Measurements from ENCODE around the gene TSSK2.

Gene TSSK2

DNA sequence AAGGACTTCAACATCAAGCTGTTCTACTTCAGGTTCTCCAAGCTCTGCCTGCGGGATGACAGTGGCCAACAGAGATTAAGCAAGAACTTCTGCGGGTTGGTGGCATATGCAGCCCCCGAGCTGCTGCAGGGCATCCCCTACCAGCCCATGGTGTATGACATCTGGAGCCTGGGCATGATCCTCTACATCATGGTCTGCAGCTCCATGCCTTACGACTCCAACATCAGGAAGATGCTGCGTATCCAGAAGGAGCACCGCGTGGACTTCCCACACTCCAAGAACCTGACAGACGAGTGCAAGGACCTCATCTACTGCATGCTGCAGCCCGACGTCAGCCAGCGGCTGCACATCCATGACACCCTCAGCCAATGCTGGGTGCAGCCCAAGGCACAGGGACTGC lies 6.1 kb upstream of the TSSK2 start:
- no peak for DNase-seq (ENCODE audit: low spot score)

DNA sequence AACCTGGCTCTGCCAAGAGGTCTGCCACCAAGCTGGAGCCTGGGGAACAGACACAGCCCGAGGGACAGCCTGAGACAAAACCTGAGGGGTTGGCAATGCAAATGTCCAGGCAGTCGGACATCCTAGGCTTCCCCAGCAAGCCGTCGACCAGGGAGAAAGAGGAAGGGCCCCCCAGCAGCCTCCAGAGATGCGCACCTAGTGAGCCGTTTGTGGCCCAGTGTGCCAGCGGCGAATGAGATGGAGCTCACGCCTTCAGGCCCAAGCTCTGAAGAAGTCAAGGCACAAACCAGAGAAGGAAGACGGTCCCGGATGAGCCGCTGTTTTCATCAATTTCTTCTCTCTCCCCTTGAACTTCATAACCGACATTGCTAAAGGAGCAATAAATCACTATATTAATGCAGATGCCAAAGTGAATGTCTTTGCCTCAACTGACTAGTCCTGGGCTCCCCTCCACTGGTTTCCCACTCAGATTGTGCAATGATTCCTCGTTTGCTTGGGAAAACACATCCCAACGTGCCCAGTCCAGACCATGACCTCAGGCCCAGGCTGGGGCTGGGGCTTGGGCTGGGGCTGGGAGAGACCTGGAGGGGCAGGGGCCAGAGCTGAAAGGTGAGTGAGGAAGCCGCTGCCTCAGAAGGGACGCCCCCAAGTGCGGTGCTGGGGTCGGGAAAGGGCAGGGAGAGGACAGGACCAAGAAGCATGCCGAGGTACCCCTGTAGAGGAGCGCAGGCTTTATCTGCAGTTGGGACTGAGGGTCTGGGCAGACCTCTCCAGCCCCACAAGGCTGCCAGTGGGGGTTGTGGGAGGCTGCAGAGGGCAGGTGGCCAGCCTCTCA lies 5.4 kb upstream of the TSSK2 start:
- DNase-seq (ENCODE audit: low spot score) = no peak

DNA sequence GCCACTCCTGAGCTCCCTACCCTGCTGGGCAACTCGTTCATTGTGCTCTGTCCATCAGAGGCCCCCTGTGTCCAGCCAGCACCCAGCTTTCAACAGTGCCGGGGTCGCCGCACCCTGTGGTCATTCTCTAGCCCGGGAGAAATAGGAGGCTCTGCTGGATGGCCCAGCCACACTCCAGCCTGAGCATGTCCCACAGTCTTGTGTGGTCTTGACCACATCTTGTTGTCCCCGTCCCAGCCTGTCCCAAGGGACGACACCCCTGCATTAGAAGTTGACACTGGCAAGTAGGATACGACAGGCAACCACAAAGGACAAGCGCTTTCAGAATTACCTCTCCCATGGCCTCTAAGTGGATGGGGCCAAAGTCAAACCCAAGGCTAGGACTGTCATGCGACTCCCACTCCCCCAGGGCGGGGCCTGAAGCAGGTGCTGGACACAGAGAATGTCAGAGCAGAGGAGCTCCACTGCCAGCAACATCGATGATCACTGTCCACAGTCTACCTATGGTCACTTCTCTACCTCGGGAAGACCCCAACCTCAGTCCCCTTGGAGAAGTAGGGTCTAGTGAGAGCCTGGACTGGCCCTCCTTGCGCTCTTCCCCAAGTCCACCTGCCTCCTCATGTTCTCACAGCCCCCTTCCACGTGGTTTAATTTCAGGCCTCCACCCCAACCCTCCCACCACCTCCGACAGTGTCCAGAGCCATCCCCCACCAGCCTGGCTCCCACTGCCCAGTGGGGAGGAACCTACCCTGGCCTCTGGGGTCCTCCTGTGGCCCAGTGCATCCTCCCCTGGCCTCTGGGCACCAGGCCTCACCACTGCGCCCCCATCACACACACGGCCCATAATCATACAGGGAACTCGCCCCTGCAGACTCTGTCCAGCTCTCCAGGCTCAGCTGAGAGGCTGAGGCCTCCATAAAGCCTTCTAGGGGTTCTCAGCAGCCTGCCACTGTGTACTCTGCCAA lies 4.5 kb upstream of the TSSK2 start:
- DNase-seq (ENCODE audit: low spot score) = no peak

DNA sequence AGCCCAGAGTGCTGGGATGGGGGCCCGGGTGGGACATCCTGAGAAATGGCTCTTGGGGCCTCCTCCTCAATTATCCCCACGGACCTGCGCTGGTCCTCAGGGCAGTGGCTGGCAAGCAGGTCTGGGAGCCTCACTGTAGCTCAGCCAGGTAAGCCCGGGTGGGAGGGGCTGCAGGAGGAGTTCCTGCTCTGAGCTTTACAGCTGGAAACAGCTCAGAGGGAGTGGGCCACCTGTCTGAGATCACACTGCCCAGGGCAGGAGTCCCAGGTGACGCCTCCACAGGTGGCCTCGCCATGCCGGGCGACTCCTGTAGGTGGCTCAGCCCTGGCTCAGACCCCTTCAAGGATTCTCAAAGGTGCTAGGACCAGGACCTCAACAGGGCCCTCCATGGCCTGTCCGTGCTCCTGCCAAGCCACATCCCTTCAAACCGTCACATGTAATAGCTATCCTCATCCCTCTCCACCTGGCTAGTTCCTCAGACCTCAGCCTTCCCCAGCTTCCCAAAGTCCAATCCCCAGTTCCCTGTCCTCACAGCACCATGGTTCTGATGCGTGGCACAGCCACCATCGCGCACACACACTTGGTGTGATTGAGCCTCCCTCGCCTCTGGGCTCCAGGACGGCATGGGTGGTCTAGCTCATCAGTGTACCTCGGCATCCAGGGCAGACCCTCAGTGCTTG lies 3.6 kb upstream of the TSSK2 start:
- no peak for DNase-seq (ENCODE audit: low spot score)

DNA sequence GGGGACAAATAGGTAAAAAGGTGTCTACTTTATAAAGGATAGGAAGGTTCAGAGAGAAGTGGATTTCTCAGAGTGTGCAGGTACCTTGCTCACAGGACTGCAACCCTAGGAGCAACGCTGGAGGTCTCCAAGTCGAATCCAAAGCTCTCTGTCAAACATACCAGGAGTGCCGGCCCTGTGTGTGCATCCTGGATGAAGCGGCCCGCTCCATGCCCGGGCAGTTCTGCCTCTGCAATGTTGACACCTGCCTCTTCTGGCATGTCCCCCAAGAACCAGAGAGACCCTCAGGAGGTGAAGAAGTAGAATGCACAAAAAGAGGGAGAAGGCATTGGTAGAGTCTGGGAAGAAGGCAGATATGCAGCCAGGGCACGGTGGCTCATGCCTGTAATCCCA lies 3.1 kb upstream of the TSSK2 start:
- no peak for DNase-seq (ENCODE audit: low spot score)

DNA sequence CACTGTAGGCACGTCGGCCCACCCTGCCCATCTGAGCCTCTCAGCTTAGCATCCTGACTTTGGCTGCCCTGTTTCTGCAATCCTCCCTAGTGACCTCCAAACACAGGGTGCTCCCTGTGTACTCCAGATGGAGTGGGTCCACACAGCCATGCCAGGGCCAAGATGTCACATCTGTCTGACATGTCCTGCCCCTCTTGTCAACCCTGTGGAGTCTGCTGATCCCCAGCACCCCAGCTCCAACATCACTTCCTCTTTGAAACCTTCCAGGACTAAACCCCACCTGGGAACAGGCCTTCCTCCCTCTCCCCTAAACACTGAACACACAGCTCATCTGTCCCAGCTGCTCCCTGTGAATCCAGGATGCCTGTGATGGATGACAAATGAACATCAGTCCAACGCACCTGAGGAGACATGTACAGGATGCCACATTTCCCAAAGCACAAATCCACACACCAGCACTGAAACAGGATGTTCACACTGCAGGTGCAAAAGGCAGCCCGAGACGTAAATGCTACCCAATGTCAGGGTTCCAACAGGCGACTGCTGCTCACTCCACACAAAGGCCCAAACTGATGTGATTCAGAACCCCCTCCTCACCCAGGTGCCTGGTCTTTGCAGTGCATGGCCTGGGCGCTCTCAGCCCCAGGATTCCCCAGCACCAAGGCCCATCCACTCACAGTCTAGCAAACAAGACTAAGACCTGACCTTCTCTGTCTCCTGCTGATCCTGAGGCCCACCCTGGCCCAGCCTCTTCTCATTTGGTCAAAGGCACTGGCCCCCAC lies 2.0 kb upstream of the TSSK2 start:
- DNase-seq (ENCODE audit: low spot score) = no peak

DNA sequence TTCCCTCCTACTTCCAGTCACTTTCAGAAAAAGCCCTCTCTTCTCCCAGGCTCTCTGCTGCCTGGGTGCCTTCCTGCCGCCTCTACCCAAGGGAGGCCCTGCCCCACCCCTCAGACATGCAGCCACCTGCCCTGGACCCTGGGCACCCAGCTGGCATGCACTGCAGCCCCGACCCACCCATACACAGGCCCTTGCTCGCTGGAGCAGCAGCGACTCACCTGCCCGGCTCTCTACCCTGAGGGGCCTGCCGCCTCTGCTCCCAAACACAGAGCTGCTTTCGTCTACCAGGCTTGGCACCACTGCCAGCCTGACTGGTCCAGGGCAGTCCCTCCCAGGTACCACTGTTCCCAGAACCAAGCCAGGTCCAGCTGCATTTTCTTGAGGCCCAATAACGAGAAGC lies 1.2 kb upstream of the TSSK2 start:
- DNase-seq (ENCODE audit: low spot score) = no peak

DNA sequence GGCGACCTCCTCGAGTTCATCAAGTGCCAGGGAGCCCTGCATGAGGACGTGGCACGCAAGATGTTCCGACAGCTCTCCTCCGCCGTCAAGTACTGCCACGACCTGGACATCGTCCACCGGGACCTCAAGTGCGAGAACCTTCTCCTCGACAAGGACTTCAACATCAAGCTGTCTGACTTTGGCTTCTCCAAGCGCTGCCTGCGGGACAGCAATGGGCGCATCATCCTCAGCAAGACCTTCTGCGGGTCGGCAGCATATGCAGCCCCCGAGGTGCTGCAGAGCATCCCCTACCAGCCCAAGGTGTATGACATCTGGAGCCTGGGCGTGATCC lies 542 bp downstream of the TSSK2 start:
- DNase-seq (ENCODE audit: low spot score) = no peak

DNA sequence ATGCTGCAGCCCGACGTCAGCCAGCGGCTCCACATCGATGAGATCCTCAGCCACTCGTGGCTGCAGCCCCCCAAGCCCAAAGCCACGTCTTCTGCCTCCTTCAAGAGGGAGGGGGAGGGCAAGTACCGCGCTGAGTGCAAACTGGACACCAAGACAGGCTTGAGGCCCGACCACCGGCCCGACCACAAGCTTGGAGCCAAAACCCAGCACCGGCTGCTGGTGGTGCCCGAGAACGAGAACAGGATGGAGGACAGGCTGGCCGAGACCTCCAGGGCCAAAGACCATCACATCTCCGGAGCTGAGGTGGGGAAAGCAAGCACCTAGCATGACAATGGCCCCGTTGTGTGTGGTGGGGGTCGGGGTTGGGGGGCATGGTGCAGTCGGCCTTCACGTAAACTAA lies 1.0 kb downstream of the TSSK2 start:
- no peak for DNase-seq (ENCODE audit: low spot score)

DNA sequence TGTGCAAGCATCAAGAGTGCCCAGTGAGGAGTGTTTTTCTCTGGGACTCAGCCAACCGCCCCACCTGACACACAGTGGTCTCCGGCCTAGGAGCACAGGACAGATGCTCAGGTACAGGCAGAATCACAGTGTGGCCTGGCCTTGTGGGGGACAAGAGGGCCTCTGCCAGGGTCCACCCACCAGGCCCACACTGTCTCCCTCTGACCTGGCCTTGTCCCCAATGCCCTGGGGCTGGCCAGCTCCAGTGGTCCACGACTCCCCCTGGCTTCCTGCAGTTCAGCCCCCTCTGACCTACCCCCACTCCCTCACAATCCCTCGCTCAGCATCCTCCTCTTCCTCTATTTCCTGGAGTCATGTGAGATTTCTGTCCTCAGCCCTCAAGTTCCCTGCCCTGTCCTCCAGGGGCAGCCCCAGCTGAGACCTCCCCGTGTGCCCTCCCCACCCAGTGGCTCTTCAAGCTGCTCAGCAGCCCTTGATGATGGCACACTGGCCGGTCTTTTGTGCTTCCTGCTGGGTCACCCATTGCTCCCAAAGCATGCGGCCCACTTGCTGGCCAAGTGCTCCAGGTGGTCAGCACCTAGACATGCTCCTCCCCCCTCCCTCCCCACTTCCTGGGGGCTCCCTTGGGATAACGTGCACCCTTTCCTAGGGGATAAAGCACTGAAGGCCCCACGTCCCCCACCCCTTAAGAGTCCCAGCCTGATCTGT lies 1.7 kb downstream of the TSSK2 start:
- no peak for DNase-seq (ENCODE audit: low spot score)

DNA sequence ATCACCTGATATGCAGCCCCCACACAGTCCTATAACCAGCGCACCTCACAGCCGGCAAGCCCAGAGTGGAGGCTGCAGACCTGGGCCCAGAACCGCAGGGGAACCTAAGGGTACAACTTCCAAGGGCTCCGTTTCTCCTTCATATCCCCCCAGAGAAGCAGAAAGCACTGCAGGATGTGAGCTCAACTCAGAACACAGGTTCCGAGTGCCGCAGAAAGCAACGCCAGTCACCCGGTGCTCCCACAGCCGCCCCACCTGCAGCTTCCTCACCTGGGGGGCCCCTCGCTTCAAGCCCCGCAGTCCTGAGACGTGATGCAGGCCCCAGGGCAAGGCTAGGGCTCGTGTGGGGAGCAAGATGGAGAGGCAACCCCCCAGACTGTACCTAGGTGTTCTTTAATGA lies 2.5 kb downstream of the TSSK2 start:
- no peak for DNase-seq (ENCODE audit: low spot score)

DNA sequence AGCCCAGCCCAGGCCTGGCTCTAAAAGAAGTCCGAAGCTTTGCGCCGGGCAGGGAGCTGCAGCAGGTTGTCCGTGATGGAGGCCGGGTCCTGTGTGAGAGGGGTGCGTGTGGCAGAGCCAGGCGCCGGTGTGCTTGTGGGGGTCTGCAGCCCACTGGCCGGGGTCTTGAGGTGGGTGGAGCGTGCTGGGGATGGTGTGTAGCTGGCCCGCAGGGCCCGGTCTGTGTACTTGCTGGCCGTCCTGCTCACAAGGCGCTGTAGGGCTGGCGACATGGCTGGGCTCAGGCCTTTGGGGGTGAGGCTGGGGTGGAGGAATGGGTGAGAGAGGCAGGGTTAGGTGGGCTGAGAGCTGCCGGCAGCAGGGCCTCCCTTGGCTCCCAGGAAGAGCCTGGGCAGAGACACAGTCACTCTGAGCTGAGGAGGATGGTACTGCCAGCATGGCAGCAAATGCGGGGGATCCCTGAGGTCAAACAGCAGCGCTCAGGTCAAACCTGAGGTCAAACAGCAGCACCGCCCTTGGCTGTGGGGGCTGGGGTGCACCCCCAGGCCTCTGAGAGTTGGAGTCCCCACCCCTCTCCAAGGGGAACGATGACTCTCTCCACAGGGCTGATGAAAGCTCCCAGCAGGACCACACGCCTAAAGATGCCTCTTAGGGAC lies 3.2 kb downstream of the TSSK2 start:
- no peak for DNase-seq (ENCODE audit: low spot score)

DNA sequence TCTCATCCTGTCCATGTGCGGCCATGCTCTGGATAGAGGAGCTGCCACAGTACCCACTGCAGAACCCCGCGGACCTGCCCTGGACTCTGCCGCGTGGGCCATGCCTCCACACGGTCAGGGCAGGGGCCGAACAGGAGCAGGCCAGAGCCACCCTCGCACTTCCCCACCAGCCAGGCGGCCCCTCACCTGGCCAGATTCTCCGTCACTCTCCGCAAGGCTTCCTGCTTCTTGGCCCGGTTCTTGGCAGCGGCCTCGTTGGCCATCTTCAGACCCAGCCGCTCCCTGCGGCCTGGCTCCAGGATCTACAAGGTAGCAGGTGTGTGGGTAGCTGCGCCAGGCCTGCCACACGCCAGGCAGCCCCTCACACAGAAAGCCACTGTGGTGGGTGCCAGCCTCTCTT lies 3.8 kb downstream of the TSSK2 start:
- no peak for DNase-seq (ENCODE audit: low spot score)

DNA sequence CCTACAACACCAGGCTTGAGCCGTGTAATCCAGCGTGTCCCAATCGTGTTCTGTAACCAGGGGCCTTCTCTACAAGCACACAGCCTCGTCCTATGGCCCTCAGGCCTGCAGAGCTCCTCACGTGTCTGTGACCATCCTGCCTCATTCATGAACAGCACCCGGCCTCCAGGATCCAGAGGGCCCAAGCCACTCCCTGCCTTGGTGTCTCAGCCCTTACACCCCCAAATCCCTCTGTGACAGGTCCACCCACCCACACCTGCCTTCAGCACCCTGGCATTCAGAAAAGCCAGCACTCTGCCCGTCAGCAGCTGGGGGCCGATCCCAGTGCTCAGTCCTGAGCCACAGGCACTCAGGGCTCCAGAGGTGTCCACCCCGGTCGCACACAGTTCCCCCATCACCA lies 5.8 kb downstream of the TSSK2 start:
- DNase-seq (ENCODE audit: low spot score) = no peak

DNA sequence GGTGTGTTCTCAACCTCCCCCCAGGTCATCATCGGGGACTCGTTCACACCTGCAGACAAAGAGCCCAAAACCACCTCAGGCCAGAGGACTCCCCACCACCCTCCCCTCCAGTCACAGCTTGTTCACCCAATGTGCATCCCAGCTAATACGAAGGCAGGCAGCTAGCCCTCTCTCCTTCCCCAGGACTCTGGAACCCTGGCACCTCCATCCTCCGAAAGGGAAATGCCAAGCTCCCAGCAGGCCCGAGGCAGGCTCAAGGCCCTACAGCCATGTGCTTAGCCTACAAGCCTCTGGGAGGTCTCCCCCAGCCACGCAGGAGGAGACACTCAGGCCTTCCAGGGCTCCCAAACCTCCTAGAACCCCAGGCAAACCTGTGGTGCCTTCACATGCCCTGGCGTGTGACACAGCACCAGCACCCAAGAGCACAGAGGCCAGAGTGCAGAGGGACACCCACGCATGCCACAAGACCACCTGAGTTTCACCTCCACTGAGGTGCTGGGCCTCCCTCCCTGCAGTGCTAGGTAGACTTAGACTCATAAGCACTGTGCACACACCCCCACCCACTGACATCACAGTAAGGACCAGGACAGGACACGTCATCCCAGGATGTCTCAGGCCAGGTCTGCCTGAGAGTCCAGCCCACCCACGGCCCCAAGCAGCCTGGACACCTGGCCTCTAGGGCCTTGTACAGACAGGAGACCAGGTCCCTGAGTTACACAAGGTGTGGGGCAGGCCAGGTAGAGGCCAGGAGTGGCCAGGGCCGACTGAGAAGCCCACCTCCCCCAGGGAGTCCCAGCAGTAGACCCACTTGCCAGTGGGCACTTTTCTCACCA lies 6.5 kb downstream of the TSSK2 start:
- DNase-seq (ENCODE audit: low spot score) = no peak

DNA sequence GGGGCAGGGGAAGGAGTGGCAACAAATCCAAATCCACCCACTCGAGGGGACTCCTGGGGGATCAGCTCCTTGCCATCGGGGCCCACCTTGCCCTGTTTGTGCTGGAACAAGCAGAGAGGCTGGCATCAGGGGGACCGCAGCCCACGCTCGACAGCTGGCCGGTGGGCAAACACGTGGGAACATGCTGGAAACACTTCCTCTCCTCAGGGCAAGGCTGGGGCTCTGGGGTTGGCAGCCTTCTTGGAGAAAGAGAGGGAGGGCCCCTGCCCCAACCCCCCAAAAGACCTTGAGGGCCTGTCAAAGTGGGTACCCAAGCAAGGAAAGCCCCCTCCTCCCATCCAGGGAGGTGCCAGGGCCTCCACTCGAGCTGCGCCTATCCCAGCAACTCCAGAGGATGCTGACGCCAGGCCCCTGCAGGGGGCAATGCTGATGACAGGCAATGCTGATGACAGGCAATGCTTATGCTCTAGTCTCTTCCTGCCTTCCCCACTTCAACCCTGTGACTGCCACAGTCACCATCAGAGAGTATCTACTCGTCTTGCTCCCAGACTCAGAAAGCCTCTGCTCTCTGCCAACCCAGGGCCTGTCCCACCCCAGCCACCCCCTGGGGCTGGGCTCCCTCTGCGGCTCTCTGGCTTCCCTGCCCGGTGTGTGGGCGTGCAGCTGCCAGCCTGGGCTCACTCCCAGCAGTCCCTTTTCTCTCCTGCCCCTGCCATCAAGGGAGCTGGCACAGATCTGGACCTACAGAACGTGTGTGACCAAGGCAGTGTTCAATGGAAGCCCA lies 7.3 kb downstream of the TSSK2 start:
- DNase-seq (ENCODE audit: low spot score) = no peak

DNA sequence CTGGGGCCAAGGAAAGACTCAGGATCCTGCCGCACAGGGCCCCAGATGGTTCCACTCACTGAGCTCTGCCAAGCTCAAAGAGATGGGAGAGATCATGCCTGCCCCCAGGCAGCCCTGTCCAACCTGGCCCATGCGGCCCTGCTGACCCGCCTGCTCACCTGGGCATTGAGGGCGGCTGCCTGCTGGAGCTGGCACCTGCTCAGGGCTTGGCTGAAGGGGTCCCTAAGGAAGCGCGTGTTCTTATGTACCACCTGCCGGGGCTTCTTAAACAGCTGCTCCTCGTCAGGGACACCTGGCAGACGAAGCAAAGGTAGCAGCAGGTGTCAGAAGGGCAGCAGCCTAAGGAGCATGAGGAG lies 7.9 kb downstream of the TSSK2 start:
- no peak for DNase-seq (ENCODE audit: low spot score)

DNA sequence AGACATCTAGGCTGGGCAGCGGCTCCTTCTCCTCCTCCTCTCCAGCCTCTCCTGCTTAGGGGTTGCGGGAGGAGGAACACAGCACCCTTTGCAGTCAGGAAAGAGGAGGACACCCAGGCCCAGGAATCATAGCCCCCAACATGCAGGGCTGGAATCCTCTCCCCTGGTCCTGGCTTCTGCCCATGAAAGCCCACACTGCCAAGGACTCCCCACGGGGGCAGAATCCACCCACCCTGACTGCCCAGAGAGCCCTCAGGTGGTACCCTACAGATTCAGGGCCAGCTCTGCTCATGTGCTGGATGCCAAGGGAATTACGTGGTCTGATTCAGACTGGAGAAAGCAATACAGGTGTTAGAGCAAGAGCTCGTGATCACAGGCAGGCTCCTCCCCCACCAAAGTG lies 8.9 kb downstream of the TSSK2 start:
- DNase-seq (ENCODE audit: low spot score) = no peak

DNA sequence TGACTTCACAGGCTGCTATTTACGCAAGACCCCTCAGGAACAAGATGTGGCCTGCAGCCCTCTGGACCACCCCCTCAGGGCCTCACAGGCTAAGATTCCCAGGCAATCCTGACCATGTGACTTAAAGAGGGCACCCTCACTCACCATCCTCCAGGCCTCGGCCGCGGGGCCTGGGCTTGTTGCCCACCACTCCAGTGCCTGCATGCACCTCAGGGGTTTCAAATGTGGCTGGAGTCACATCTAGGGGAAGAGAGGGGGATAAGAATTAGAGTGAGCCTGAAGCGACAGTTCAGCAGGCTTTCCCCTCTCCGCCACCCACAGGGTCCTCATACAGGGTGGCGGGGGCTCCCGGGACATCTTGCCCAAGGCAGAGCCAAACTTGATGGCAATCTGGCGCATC lies 11.3 kb downstream of the TSSK2 start:
- DNase-seq (ENCODE audit: low spot score) = no peak

All from cerebellar cortex (tissue), 1 donor.